Activated CD4-positive, alpha-beta T cell treated with anti-CD3 and anti-CD28 coated beads for 36 hours (primary cell): ENCODE measurements around the gene MMP24OS. TPM values are rescaled to one million over a fixed set of nuclear protein-coding genes. Genes with fewer than 3 reads are reported as not detected.
"Not testable (repeated sequence)": the region's sequence is repeated elsewhere in the genome, so short reads cannot be mapped to it uniquely, and the experiment has no call there.

Experiments used
- ATAC-seq: fragments of 200-7000 bp; cut with Tn5 transposase; one replicate; pipeline ENCODE4 v1.10.0; 2021; ENCODE audit warnings: mild to moderate bottlenecking, moderate library complexity
- CTCF ChIA-PET: fragments of 350-600 bp; sonication (Branson Sonifier 250); formaldehyde crosslinking; loops from one replicate; lab custom pipeline; 2021; ENCODE audit warnings: antibody characterized with exemption; lab: Charles Lee
- POLR2A ChIA-PET: fragments of 350-600 bp; sonication (Branson Sonifier 250); formaldehyde crosslinking; loops from one replicate; lab custom pipeline; 2021; ENCODE audit warnings: antibody characterized with exemption, inconsistent platforms; lab: Charles Lee
- DNase-seq: peaks from one replicate; pipeline ENCODE4 v3.0.0-alpha.2; 2020
- H3K27ac Mint-ChIP-seq: one replicate; pipeline ENCODE4 v1.8.0; 2021; ENCODE audit warnings: mixed read lengths
- H3K27me3 Mint-ChIP-seq: one replicate; pipeline ENCODE4 v1.8.0; 2021; ENCODE audit warnings: mixed read lengths
- H3K36me3 Mint-ChIP-seq: one replicate; pipeline ENCODE4 v1.8.0; 2021; ENCODE audit warnings: low read depth, mixed read lengths
- H3K4me1 Mint-ChIP-seq: one replicate; pipeline ENCODE4 v1.8.0; 2021; ENCODE audit warnings: mixed read lengths
- H3K4me3 Mint-ChIP-seq: one replicate; pipeline ENCODE4 v1.8.0; 2021; ENCODE audit warnings: mild to moderate bottlenecking, moderate library complexity, mixed read lengths
- H3K9me3 Mint-ChIP-seq: one replicate; pipeline ENCODE4 v1.8.0; 2021; ENCODE audit warnings: low read depth, mixed read lengths
- intact Hi-C, 2 experiments: fragments of 100-400 bp; cut with DNase I in 1 of 2; cut with micrococcal nuclease in 1 of 2; formaldehyde crosslinking; loops; one replicate each; pipeline versions ENCODE4 v1.14.2 to v1.15.1; 2022 to 2024; cut with DNase I, micrococcal nuclease
- total RNA-seq, 2 experiments: library from RNA; stranded (reverse); gene quantifications; one replicate each; pipeline ENCODE4 v1.2.3, GENCODE V29; 2021

The MMP24OS gene
- total RNA-seq, 2 experiments from 2014 or later, result 44.6 to 56.8 TPM

GRCh38 chr20:35262321-35262720, 15.6 kb downstream of the MMP24OS start:
- DNase-seq, H3K9me3 Mint-ChIP-seq, CTCF ChIA-PET, ATAC-seq, POLR2A ChIA-PET, H3K36me3 Mint-ChIP-seq, H3K27me3 Mint-ChIP-seq, H3K27ac Mint-ChIP-seq, H3K4me1 Mint-ChIP-seq, H3K4me3 Mint-ChIP-seq, intact Hi-C loops: not testable (repeated sequence)

- Mint-ChIP-seq H3K4me1 (no peaks in the 10 kb centered on the region), H3K36me3 (peaks cover 2% of the 10 kb centered on the region), H3K27ac (no peak overlapping the region), H3K4me3 (no peak overlapping the region), H3K9me3 (no peaks in the 10 kb centered on the region), H3K27me3 (no peaks in the 10 kb centered on the region)
- DNase-seq, result no peak
- intact Hi-C loops, result no loop called here
- CTCF ChIA-PET, result no interaction called here
- ATAC-seq, result no peak
- POLR2A ChIA-PET, result no interaction called here
These were observed 17.5 kb downstream of the MMP24OS start for GRCh38 chr20:35260426-35260825.

- no peaks in the 10 kb centered on the region for H3K36me3 Mint-ChIP-seq
- no peak overlapping the region for H3K27ac Mint-ChIP-seq
- H3K4me1 Mint-ChIP-seq, result peaks cover 3% of the 10 kb centered on the region
- ATAC-seq (no peak), DNase-seq (no peak)
- H3K4me3 Mint-ChIP-seq, result no peak overlapping the region
- ChIA-PET POLR2A (no interaction called here), CTCF (interaction anchor here (0.7 to 0.9 kb wide), 2 partner anchors 10 to 81 kb away, joined by 3 read pairs; no protein-coding TSS in a partner anchor)
- intact Hi-C loops, result no loop called here
- H3K9me3 Mint-ChIP-seq, result no peaks in the 10 kb centered on the region
- no peaks in the 10 kb centered on the region for H3K27me3 Mint-ChIP-seq
These were observed 20.6 kb downstream of the MMP24OS start for GRCh38 chr20:35257175-35257909.

GRCh38 chr20:35254448-35254999, 23.4 kb downstream of the MMP24OS start:
- POLR2A ChIA-PET, result no interaction called here
- Mint-ChIP-seq H3K4me1 (peaks cover 13% of the 10 kb centered on the region), H3K27ac (no peak overlapping the region), H3K36me3 (no peaks in the 10 kb centered on the region), H3K9me3 (no peaks in the 10 kb centered on the region), H3K4me3 (no peak overlapping the region), H3K27me3 (no peaks in the 10 kb centered on the region)
- no peak for DNase-seq
- CTCF ChIA-PET, result no interaction called here
- intact Hi-C loops, result no loop called here
- ATAC-seq, result no peak

- peaks cover 13% of the 10 kb centered on the region for H3K4me1 Mint-ChIP-seq
- CTCF ChIA-PET, result no interaction called here
- H3K9me3 Mint-ChIP-seq, result no peaks in the 10 kb centered on the region
- no peak for DNase-seq
- POLR2A ChIA-PET, result no interaction called here
- H3K27me3 Mint-ChIP-seq, result no peaks in the 10 kb centered on the region
- H3K36me3 Mint-ChIP-seq, result no peaks in the 10 kb centered on the region
- intact Hi-C loops, result no loop called here
- no peak for ATAC-seq
- H3K4me3 Mint-ChIP-seq, result no peak overlapping the region
- H3K27ac Mint-ChIP-seq, result no peak overlapping the region
These were observed 24.9 kb downstream of the MMP24OS start for GRCh38 chr20:35253010-35253409.

GRCh38 chr20:35252598-35252997, 25.3 kb downstream of the MMP24OS start:
- H3K36me3 Mint-ChIP-seq, DNase-seq, POLR2A ChIA-PET, H3K27me3 Mint-ChIP-seq, H3K4me3 Mint-ChIP-seq, ATAC-seq, intact Hi-C loops, H3K9me3 Mint-ChIP-seq: not testable (repeated sequence)
- peak overlapping the region; percentile 75 for H3K27ac Mint-ChIP-seq
- CTCF ChIA-PET, result interaction anchor here (0.9 kb wide), 1 partner anchor 251 kb away, joined by 3 read pairs; no protein-coding TSS in a partner anchor
- peaks cover 13% of the 10 kb centered on the region for H3K4me1 Mint-ChIP-seq

GRCh38 chr20:35252037-35252461, 25.9 kb downstream of the MMP24OS start:
- ATAC-seq (peak; percentile 95), DNase-seq (peak; percentile 27)
- CTCF ChIA-PET, result interaction anchor here (0.6 to 0.9 kb wide), 3 partner anchors 42 to 715 kb away, joined by 3 read pairs; no protein-coding TSS in a partner anchor
- Mint-ChIP-seq H3K4me3 (no peak overlapping the region), H3K4me1 (peaks cover 13% of the 10 kb centered on the region), H3K36me3 (no peaks in the 10 kb centered on the region), H3K27me3 (no peaks in the 10 kb centered on the region), H3K9me3 (no peaks in the 10 kb centered on the region), H3K27ac (peak overlapping the region; percentile 75)
- intact Hi-C loops, result no loop called here
- POLR2A ChIA-PET, result no interaction called here

GRCh38 chr20:35251613-35251940, 26.3 kb downstream of the MMP24OS start:
- ATAC-seq (no peak), DNase-seq (no peak)
- intact Hi-C loops, result no loop called here
- no peaks in the 10 kb centered on the region for H3K36me3 Mint-ChIP-seq
- ChIA-PET POLR2A (interaction anchor here (0.7 kb wide), 1 partner anchor 46 kb away, joined by 3 read pairs; no protein-coding TSS in a partner anchor), CTCF (interaction anchor here (0.6 to 0.9 kb wide), 2 partner anchors 42 to 714 kb away, joined by 3 read pairs; no protein-coding TSS in a partner anchor)
- H3K9me3 Mint-ChIP-seq, result no peaks in the 10 kb centered on the region
- H3K27me3 Mint-ChIP-seq, result no peaks in the 10 kb centered on the region
- H3K4me1 Mint-ChIP-seq, result peaks cover 13% of the 10 kb centered on the region
- H3K4me3 Mint-ChIP-seq, result no peak overlapping the region
- peak overlapping the region; percentile 75 for H3K27ac Mint-ChIP-seq

- Mint-ChIP-seq H3K9me3 (no peaks in the 10 kb centered on the region), H3K4me3 (no peak overlapping the region), H3K36me3 (no peaks in the 10 kb centered on the region), H3K4me1 (peaks cover 13% of the 10 kb centered on the region), H3K27ac (no peak overlapping the region), H3K27me3 (no peaks in the 10 kb centered on the region)
- ATAC-seq, result no peak
- intact Hi-C loops, result no loop called here
- no peak for DNase-seq
- ChIA-PET CTCF (interaction anchor here (1.7 kb wide), 1 partner anchor 20 kb away, joined by 5 read pairs; no protein-coding TSS in a partner anchor), POLR2A (no interaction called here)
These were observed 29.1 kb downstream of the MMP24OS start for GRCh38 chr20:35248641-35249475.

- DNase-seq (no peak), ATAC-seq (no peak)
- intact Hi-C loops, result no loop called here
- Mint-ChIP-seq H3K27me3 (no peaks in the 10 kb centered on the region), H3K27ac (no peak overlapping the region), H3K9me3 (no peaks in the 10 kb centered on the region), H3K36me3 (no peaks in the 10 kb centered on the region), H3K4me3 (no peak overlapping the region), H3K4me1 (peaks cover 5% of the 10 kb centered on the region)
- POLR2A ChIA-PET, result no interaction called here
- CTCF ChIA-PET, result interaction anchor here (0.5 to 0.7 kb wide), 2 partner anchors 414 to 991 kb away, joined by 3 to 4 read pairs; no protein-coding TSS in a partner anchor
These were observed 31.2 kb downstream of the MMP24OS start for GRCh38 chr20:35246723-35247122.

GRCh38 chr20:35243986-35244385, 33.9 kb downstream of the MMP24OS start:
- ATAC-seq, result no peak
- ChIA-PET CTCF (interaction anchor here (0.5 kb wide), 1 partner anchor 670 kb away, joined by 3 read pairs; no protein-coding TSS in a partner anchor), POLR2A (no interaction called here)
- Mint-ChIP-seq H3K27ac (no peak overlapping the region), H3K4me1 (no peaks in the 10 kb centered on the region), H3K9me3 (no peaks in the 10 kb centered on the region), H3K4me3 (no peak overlapping the region), H3K27me3 (no peaks in the 10 kb centered on the region), H3K36me3 (no peaks in the 10 kb centered on the region)
- intact Hi-C loops, result no loop called here
- DNase-seq, result no peak
